Stimulated activated CD4-positive, alpha-beta T cell treated with anti-CD3 and anti-CD28 coated beads, Interleukin-12 subunit alpha, Interleukin-12 subunit beta, amount 100 ng/mL, for 48 hours (primary cell): ENCODE data around the gene PHLPP1.
"Not testable (repeated sequence)": the region's sequence is repeated elsewhere in the genome, so short reads cannot be mapped to it uniquely, and the experiment has no call there.

ENCODE experiments used
- DNase-seq, 3 donors: peaks; one replicate each; pipeline ENCODE4 v3.0.0-alpha.2; 2020; ENCODE audit warnings: low read depth in 2 of 3, low spot score in 1 of 3

PHLPP1 gene

GRCh38 chr18:62715436-62715758 lies at the start of gene PHLPP1:
Gene PHLPP1 (plus strand): TSS chr18:62715541. CDS start chr18:62715684, 143 bp downstream.
- DNase-seq: peak in 1 of 3 donors; percentile 21

- DNase-seq: no peak
Measured at GRCh38 chr18:62669225-62669624, 46.1 kb upstream of the PHLPP1 start.

GRCh38 chr18:62670573-62670972 lies 44.8 kb upstream of the PHLPP1 start:
- no peak for DNase-seq

- DNase-seq: no peak
Measured at GRCh38 chr18:62672600-62672999, 42.7 kb upstream of the PHLPP1 start.

- no peak for DNase-seq
Measured at GRCh38 chr18:62678847-62679485, 36.4 kb upstream of the PHLPP1 start.

GRCh38 chr18:62682371-62682770 lies 33.0 kb upstream of the PHLPP1 start:
- DNase-seq: no peak

GRCh38 chr18:62683935-62684334 lies 31.4 kb upstream of the PHLPP1 start:
- DNase-seq: no peak

GRCh38 chr18:62688743-62689317 lies 26.5 kb upstream of the PHLPP1 start:
- DNase-seq: no peak

GRCh38 chr18:62690236-62690815 lies 25.0 kb upstream of the PHLPP1 start:
- no peak for DNase-seq

- DNase-seq: no peak
Measured at GRCh38 chr18:62693659-62694058, 21.7 kb upstream of the PHLPP1 start.

GRCh38 chr18:62697636-62698035 lies 17.7 kb upstream of the PHLPP1 start:
- DNase-seq: no peak

- DNase-seq: no peak
Measured at GRCh38 chr18:62702259-62702658, 13.1 kb upstream of the PHLPP1 start.

GRCh38 chr18:62706879-62707278 lies 8.5 kb upstream of the PHLPP1 start:
- not testable (repeated sequence) for DNase-seq

GRCh38 chr18:62709908-62710307 lies 5.4 kb upstream of the PHLPP1 start:
- not testable (repeated sequence) for DNase-seq

GRCh38 chr18:62710417-62710816 lies 4.9 kb upstream of the PHLPP1 start:
- no peak for DNase-seq

GRCh38 chr18:62711781-62712180 lies 3.6 kb upstream of the PHLPP1 start:
- no peak for DNase-seq

- DNase-seq: no peak
Measured at GRCh38 chr18:62713651-62714247, 1.6 kb upstream of the PHLPP1 start.

- DNase-seq: peak; percentile 84 to 95 (median 88)
Measured at GRCh38 chr18:62714671-62715435, 488 bp upstream of the PHLPP1 start.

- DNase-seq: peak; percentile 21 to 52 (median 30)
Measured at GRCh38 chr18:62715759-62716615, 646 bp downstream of the PHLPP1 start.

GRCh38 chr18:62716619-62717168 lies 1.4 kb downstream of the PHLPP1 start:
- DNase-seq: no peak
